Measurements from ENCODE around the gene PAXIP1.

DNA sequence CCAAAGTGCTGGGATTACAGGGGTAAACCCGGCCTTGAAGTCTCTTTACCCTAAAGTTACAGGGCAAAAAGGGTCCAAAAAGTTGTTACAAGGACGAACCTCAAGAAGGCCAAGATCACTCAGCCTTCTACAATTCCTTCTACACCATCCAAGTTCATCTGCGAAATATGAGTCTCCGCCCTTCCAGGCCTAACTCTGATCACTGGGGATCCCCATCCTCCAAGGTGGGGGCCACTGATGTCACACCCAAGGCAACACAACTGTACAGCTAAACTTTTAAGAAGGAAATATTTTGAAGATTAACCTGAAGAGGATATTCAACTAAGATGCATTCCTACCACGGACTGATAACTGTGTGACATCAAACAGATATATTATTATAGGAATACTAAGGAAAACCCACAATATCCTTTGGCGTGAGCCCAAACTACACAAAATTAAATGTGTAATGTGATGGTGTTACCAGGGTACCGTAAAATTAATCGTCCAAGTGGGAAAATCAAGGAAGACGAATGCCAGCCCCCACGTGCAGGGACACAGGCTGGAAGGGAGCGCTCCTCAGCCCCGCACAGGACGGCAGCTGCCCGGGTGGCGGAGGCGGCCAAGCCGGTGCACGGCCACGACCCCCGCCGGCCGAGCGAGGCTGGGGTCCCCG is 1.0 kb downstream of the PAXIP1 start:
- TF ChIP-seq SP1 (IDR thresholded peaks at IDR 0.05): no peak
- no peak for TF ChIP-seq ARNT (IDR thresholded peaks at IDR 0.05)
- no peak for TF ChIP-seq FOXM1 (IDR thresholded peaks at IDR 0.05; ENCODE audit: borderline replicate concordance)
- no peak for TF ChIP-seq TARDBP (IDR thresholded peaks at IDR 0.05)
- no peak for TF ChIP-seq BHLHE40 (IDR thresholded peaks at IDR 0.05; ENCODE audit: borderline replicate concordance)
- TF ChIP-seq SUZ12 (IDR thresholded peaks at IDR 0.05): no peak
